GM21423 (cell line): ENCODE measurements around the gene EIF5A.
"Not testable (repeated sequence)": the region's sequence is repeated elsewhere in the genome, so short reads cannot be mapped to it uniquely, and the experiment has no call there.

ENCODE experiments used
- ATAC-seq: cut with Tn5 transposase; IDR thresholded peaks from one replicate; pipeline ENCODE4 v1.9.1; 2021; ENCODE audit warnings: mild to moderate bottlenecking, moderate library complexity; ENCODE audit not compliant: unreplicated experiment

The EIF5A gene

DNA sequence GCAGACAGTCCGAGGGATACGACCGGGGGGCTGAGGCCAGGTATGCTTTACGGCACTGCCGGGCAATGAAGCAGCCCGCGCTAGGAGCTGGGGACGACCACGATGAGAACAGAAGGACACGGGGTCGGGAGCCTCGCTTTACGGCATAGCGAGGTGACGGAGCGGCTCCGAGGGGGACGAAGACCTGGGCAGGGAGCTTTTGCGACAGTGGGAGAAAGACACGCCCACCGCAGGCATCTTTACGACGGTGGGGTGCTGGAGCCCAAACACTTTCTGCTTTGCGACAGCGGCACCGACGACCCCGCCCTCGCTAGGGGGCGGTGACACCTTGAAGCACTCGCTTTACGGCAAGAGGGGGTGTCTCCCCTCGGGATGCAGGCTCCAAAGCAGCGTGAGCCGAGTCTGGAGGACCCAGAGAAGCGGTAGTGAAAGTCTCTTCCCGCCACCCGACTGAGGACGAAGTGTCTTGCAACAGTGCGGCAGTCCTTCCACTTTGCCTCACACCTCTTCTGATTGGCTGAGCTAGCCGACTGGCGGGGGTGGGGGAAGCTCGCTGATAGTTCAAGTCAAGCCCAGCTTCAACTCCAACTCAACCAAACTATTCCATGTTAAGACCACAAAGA, 22.1 kb downstream of the EIF5A start:
- peak; percentile 61 for ATAC-seq

DNA sequence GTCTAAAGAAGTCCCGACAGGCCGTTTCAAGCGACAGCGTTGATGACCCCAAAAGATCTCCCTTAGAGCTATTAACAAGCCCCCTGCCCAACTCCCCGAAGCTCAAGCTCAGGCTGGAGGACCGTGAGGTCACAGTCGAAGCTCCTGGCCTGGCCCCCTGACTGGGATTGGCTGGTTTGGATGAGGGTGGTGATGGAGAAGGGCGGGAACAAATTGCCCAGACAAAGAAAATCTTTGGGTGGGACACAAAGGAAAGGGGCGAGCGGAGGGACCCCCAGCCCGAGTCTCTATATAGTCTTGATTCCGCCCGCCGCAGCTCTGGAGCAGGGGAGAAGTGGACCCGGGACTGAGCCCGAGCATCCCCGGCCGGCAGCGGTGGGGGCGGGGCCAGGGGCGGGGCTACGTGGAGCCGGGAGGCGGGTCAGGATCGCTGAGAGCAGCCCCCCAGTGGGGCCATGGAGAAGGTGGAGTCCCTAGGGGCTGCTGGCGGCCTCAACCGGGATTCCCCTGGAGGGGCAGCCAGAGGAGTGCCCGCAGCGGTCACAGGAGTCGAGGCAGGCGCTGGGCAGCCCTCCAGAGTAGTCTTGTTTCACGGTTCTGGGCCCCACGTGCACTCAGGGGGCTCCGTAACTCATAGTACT, 22.7 kb downstream of the EIF5A start:
- peak; percentile 35 for ATAC-seq

GRCh38 chr17:7330638-7331015, 23.2 kb downstream of the EIF5A start:
- ATAC-seq = no peak

DNA sequence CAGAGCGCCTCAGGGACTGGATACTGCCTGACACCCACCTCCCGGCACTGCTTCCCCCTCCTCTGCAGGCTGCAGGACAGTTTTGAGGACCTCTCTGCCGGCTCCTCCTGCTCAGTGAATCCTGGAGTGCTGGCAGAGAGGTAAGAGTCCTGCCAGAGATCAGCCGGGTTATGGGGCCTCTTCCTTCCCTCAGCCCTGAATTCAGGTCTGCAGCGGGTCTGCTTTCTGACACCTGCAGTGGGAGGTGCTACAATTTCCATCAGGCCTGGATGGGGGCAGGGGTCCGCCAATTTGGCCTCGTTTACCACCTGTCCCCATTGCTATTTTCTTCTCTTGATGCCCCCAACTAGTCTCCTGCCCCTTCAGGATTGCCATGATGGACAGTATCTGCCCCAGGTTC, 24.7 kb downstream of the EIF5A start:
- ATAC-seq = no peak

DNA sequence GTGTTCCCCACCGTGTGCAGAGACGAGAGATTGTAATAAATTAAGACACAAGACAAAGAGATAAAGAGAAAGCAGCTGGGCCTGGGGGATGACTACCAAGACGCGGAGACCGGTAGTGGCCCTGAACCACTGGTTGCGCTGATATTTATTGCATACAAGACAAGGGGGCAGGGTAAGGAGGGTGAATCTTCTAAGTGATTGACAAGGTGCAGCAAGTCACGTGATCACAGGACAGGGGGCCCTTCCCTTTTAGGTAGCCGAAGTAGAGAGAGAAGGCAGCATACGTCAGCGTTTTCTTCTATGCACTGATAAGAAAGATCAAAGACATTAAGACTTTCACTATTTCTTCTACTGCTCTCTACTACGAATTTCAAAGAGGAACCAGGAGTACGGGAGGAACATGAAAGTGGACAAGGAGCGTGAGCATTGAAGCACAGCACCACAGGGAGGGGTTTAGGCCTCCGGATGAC, 25.2 kb downstream of the EIF5A start:
- not testable (repeated sequence) for ATAC-seq

GRCh38 chr17:7334938-7335538, 27.6 kb downstream of the EIF5A start:
- ATAC-seq = no peak

- not testable (repeated sequence) for ATAC-seq
These were observed 28.3 kb downstream of the EIF5A start for GRCh38 chr17:7335765-7336164.

DNA sequence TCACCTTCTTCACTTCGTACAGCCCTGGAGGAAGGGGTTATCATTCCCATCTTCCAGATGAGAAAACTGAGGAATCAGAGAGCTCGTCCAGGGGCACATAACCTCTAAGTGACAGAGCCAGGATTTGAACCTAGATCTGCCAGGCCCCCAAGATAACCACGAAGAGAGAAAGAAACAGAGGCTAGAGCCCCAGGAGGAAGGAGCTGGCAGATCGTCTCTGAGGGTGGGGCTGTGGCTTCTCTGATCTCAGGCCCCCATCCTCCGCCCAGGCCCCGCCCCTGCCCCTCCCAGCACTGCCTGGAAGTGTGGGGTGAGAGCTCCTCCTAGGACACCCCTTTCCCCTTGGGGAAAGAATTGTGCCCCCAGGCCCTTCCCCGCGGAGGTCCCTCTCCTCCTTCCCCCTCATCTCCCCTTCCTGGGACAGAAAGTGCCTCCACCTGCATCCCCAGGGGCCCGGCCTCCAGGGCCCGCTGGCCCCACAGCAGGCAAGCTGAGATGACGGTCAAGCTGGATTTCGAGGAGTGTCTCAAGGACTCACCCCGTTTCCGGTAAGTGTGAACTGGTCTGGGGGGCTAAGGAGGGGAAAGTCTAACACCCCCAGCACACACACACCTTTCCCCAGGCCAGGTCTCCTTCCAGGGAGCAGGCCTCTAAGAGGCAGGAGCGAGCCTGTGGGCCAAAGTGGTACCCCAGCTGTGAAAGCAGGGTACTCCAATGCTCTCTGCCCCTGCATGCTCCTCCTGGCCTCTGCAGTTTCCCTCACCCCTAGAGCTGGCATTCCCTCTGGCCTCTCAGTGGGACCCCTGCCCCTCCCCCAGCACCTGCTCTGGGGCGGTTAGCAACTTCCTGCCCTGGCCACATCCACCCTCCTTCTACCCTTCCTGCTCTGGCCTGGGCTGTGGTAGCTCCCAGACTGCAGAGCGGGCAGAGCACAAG, 29.1 kb downstream of the EIF5A start, which contains the start of gene ACAP1:
TSS of gene ACAP1 (plus strand) at position 290 of the 936 bp plus-strand sequence. CDS start at position 496, 206 bp downstream.
- ATAC-seq = peak; percentile 56

DNA sequence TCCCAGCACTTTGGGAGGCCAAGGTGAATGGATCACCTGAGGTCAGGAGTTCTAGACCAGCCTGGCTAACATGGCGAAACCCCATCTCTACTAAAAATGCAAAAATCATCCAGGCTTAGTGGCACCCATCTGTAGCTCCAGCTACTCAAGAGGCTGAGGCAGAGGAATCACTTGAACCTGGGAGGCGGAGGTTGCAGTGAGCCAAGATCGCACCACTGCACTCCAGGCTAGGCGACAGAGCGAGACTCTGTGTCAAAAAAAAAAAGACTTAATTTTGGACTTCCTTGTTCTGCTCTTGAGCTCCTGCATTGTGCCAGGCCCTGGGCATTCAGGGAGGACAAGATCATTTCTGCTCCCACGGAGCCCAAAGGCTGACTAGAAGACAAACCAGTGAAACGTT, 30.2 kb downstream of the EIF5A start:
- not testable (repeated sequence) for ATAC-seq

GRCh38 chr17:7340179-7340578, 32.8 kb downstream of the EIF5A start:
- no peak for ATAC-seq

- no peak for ATAC-seq
These were observed 34.4 kb downstream of the EIF5A start for GRCh38 chr17:7341842-7342241.

GRCh38 chr17:7343250-7343649, 35.8 kb downstream of the EIF5A start:
- ATAC-seq = no peak

DNA sequence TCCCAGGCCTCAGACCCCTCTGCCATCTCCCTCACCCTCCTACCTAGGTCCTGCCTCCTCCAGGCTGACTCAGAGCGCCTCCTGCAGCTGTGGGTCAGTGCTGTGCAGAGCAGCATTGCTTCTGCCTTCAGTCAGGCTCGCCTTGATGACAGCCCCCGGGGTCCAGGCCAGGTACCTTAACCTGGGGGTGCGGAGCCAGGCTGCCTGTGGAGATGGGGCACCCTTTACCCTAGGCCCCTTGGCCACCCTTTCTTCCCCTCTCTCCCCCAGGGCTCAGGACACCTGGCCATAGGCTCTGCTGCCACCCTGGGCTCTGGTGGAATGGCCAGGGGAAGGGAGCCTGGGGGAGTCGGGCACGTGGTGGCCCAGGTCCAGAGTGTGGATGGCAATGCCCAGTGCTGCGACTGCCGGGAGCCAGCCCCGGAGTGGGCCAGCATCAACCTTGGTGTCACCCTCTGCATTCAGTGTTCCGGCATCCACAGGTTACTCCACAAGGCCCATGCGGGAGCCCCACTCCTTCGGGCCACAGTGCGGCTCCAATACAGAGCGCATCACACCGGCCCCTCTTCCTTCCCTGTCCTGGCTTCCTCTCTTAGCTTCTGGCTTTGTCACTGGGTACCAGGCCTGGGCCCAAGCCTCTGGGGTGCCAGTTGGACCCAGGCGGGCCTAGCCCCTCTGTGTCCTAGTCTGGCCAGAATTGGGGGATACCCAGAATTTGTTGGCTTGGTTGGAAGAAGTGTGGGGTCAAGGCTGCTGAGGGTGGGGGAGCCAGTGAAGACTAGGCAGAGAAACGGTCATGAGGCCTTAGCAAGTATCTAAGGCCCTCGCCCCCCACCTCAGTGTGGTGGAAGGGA, 39.6 kb downstream of the EIF5A start:
- no peak for ATAC-seq

GRCh38 chr17:7347630-7348477, 40.4 kb downstream of the EIF5A start:
- no peak for ATAC-seq

DNA sequence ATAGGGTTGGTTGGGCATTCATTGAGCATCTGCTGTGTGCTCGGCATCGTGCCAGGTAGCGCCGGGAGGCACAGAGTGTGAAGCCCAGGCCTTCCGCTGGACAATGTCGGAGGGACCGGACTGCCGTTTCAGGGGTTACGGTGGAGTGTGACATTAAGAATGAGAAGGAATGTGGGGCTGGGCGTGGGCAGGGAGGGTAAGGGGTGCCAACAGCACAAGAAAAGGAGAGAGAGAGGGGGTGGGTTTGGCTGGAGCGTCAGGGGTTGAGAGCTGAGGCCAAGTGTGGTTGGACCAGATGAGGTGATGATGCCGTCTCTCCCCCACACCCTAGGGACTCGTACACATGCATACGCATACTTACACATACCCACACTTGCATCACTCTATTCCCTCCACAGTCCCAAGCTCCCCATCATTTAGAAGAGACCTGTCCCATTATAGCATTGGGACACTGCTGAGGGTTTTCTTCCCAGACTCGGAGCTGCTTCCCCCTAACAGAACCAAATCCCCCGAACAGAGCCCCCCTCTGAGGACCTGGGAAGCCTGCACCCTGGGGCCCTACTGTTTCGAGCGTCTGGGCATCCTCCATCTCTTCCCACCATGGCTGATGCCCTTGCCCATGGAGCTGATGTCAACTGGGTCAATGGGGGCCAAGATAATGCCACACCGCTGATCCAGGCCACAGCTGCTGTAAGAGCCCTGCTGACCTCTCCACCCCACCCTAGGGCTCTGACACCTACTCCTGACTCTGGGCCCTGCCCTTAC, 41.2 kb downstream of the EIF5A start:
- no peak for ATAC-seq

DNA sequence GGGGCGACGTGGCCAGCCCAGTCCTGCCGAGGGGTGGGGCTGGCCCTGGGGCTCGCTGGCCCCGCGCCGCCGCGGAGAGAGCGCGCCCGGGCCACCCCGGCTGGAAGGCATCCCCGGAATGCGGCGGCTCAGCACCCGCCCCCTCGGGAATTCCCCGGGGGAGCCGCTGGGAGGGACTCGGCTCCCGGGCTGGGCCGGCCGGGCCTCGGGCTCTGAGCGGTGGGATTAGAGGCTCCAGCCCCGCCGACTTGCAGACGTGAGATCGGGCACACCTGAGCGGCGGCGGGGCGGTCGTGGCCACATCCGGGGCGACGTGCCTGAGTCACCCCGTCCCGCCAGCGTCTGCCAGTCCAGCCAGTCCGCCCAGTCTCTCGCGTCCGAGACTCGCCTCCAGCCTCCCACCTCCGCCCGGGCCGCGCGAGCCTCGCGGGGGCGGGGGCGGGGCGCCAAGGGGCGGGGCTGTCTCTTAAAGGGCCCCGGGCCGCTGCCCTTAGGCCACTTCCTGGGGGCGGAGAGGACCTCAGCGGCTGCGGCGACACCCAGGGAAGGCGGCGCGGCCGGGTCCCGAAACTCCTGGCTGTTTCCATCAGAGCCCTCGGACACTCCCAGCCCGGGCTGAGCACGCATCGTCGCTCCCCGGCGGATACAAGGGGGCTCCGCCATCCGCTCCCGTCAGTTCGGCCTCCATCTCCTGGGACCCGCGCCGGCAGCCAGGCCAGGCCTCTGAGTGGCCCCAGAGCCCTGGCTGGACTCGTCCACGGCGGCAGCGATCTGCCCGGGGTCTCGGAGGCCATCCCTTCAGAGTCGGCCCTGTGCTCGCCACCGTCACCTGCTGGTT, 44.5 kb downstream of the EIF5A start, which contains the start of gene KCTD11:
TSS of gene KCTD11 (plus strand) at position 498 of the 838 bp plus-strand sequence.
- ATAC-seq = peak; percentile 70

- no peak for ATAC-seq
These were observed 45.1 kb downstream of the EIF5A start for GRCh38 chr17:7352503-7352889.
